ENCODE measurements around the gene GRIK2. TPM values are rescaled to one million over a fixed set of nuclear protein-coding genes. Genes with fewer than 3 reads are reported as not detected.

GRIK2 gene
- total and polyA plus RNA-seq, 2 donors (not counting 3 experiments of a cell fraction or from before 2014, with no cell fraction given) = not detected

DNA sequence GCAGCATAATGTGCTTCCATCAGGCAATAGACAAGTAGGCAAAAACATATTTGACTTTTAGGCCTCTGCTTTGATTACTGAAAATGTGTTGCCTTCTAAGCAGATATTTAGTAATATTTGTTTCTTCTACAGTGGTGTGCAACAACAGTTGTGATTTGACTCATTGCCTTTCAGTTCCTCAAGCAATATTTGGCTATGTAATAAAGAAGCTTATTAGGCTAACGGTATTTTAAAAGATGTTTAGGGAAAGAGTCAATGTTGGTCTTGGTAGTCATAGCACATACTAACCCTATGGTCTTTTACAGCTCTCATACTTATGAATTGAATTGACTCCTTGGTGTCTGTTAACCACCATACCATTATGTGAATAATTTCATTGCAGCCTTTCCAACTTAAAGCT lies 124.1 kb downstream of the GRIK2 start:
- no peak for DNase-seq (ENCODE audit: low read depth, low spot score)
- CTCF ChIA-PET = no interaction called here
- POLR2A ChIA-PET = no interaction called here

More for the DNA sequence above, 124.1 kb downstream of the GRIK2 start:
- H3K27me3 ChIP-seq (ENCODE audit: control insufficient read depth in 2 of 2, insufficient read depth in 2 of 2, low read length in 2 of 2) = no peaks in the 10 kb centered on the region
- no peak overlapping the region for H3K4me3 ChIP-seq (replicated peaks in 1 of 3; ENCODE audit: insufficient read depth in 1 of 3, low read depth in 1 of 3, low read length in 3 of 3)
- intact Hi-C loops (cut with micrococcal nuclease) (no loop called here), dilution Hi-C loops (cut with MboI; ENCODE audit: extremely low pct_ligation_motif_present, low sequenced_read_pairs) (no loop called here)
- no TSS peak for BruUV-seq (replicated peaks)
- no peak overlapping the region for H2AFZ ChIP-seq (ENCODE audit: low read depth, low read length)
- TF ChIP-seq, protein P1, sequence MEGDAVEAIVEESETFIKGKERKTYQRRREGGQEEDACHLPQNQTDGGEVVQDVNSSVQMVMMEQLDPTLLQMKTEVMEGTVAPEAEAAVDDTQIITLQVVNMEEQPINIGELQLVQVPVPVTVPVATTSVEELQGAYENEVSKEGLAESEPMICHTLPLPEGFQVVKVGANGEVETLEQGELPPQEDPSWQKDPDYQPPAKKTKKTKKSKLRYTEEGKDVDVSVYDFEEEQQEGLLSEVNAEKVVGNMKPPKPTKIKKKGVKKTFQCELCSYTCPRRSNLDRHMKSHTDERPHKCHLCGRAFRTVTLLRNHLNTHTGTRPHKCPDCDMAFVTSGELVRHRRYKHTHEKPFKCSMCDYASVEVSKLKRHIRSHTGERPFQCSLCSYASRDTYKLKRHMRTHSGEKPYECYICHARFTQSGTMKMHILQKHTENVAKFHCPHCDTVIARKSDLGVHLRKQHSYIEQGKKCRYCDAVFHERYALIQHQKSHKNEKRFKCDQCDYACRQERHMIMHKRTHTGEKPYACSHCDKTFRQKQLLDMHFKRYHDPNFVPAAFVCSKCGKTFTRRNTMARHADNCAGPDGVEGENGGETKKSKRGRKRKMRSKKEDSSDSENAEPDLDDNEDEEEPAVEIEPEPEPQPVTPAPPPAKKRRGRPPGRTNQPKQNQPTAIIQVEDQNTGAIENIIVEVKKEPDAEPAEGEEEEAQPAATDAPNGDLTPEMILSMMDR (IDR thresholded peaks at IDR 0.05; ENCODE audit: extremely low read depth in 1 of 2, insufficient read depth in 1 of 2, low read depth in 1 of 2, low read length in 2 of 2) = no peak
- TF ChIP-seq GATA2 (IDR thresholded peaks at IDR 0.05; ENCODE audit: insufficient read depth, insufficient read length, low read depth, low read length) (no peak), POLR2AphosphoS5 (IDR thresholded peaks at IDR 0.05; ENCODE audit: insufficient read depth, low read depth, low read length) (no peak), POLR2A (IDR thresholded peaks at IDR 0.05; ENCODE audit: low read depth, low read length) (no peak), EZH2 (IDR thresholded peaks at IDR 0.05; ENCODE audit: borderline replicate concordance, low read depth, low read length, severe bottlenecking) (no peak), JUN (IDR thresholded peaks at IDR 0.05; ENCODE audit: borderline replicate concordance, insufficient read depth, insufficient read length, low read depth) (no peak), MYC (IDR thresholded peaks at IDR 0.05; ENCODE audit: low read depth, low read length) (no peak)
- TF ChIP-seq, protein P2, sequence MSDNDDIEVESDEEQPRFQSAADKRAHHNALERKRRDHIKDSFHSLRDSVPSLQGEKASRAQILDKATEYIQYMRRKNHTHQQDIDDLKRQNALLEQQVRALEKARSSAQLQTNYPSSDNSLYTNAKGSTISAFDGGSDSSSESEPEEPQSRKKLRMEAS (IDR thresholded peaks at IDR 0.05; ENCODE audit: insufficient read depth, insufficient read length) = no peak
- H3K27ac ChIP-seq (ENCODE audit: insufficient read depth, low read depth, low read length) = no peak overlapping the region
- H3K79me2 ChIP-seq (ENCODE audit: control insufficient read depth, insufficient read depth, low read length) = no peaks in the 10 kb centered on the region
- H3K36me3 ChIP-seq (ENCODE audit: control insufficient read depth in 2 of 2, extremely low read depth in 1 of 2, insufficient read depth in 2 of 2, low read length in 2 of 2) = no peaks in the 10 kb centered on the region
- no peaks in the 10 kb centered on the region for H4K20me1 ChIP-seq (replicated peaks; ENCODE audit: control insufficient read depth, extremely low read depth, insufficient read depth, low read length)
- no peaks in the 10 kb centered on the region for H3K4me1 ChIP-seq (ENCODE audit: control insufficient read depth, extremely low read depth, insufficient read depth, low read length)
- no peak overlapping the region for H3K4me2 ChIP-seq (ENCODE audit: insufficient read depth, low read length)
- H3K9me3 ChIP-seq (replicated peaks; ENCODE audit: control insufficient read depth, insufficient read depth, low read length) = no peaks in the 10 kb centered on the region
- no peak overlapping the region for H3K9ac ChIP-seq (replicated peaks; ENCODE audit: extremely low read depth, insufficient read depth, low read length)
- no peaks in the 10 kb centered on the region for H3K9me1 ChIP-seq (replicated peaks; ENCODE audit: control insufficient read depth, extremely low read depth, insufficient read depth, low read length)
- no peak for FAIRE-seq

All from endothelial cell of umbilical vein (primary cell).